ENCODE measurements around the gene ADAMTS17. TPM values are rescaled to one million over a fixed set of nuclear protein-coding genes. Genes with fewer than 3 reads are reported as not detected.
"Not testable (repeated sequence)": the region's sequence is repeated elsewhere in the genome, so short reads cannot be mapped to it uniquely, and the experiment has no call there.

ADAMTS17 gene
- polyA plus RNA-seq, 12 donors = 1.6 to 17.4 (median 5.6) TPM; not detected in 1

DNA sequence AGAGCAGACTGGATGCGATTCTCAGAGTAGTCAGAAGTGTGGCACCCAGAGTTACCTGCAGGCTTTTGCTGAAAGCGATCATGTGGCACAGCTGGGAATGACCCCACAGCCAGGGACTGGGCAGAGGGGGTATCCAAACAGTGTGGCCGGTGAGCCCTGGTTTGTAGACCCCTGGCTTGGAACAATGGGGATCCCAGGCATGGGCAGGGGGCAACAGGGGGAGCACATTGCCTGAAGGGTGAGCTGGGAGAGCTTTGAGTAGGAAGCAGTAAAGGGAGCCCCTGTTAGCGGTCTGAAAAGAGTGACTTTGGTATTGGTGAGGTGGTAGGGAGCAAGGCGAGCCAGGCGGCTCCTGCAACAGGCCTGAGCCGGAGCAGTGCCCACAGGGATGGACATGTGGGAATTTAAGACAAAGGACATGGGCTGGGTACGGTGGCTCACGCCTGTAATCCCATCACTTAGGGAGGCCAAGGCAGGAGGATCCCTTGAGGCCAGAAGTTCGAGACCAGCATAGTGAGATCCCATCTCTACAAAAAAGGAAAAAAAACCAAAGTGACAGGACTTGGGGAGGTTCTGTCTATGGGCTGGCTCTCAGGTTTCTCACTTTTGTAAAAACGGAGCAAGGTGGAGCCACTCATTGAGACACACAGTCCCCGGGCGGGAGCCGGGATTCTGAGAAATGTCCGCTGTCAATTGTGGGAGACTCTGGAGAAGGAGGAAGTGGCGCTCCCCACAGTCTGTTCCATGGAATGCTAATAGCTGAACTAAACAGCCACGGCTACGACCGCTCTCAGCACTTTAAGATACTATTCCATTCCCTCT is 384.7 kb downstream of the ADAMTS17 start:
- DNase-seq = no peak

DNA sequence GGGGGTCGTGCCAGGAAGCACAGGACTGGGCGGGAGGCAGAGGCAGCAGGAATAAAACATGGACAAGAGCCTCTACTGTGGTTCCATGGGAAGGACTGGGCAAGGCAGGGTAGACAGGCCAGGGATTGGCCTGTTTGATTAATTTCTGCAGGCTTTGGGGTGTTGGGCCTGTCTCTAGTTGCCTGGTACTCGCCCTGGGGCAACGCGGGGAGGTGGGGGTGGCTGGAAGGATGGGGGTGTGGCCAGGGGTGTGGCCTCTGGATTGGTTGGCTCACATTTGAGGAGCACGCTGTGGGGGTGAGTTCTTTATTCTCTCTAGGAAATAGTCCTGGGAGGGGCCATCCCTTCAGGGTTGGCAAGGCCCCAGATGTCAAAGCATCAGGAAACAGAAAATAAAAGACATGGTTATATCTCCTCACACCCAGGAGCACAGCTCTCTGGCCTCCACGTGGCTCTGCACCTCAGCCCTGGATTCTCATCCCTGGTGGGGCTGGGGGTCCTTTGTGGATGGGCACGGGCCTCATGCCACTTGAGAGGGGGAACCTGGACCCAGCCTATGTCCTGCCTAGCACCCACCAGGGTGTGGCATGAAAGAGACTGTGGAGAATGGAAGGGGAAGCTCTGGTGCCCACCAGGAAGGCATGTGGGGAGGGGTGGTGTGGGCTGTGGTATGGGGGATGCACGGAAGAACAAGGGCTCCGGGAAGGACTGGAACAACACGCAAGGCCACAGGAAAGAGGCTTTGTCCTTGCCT is 385.6 kb downstream of the ADAMTS17 start:
- no peak for DNase-seq

DNA sequence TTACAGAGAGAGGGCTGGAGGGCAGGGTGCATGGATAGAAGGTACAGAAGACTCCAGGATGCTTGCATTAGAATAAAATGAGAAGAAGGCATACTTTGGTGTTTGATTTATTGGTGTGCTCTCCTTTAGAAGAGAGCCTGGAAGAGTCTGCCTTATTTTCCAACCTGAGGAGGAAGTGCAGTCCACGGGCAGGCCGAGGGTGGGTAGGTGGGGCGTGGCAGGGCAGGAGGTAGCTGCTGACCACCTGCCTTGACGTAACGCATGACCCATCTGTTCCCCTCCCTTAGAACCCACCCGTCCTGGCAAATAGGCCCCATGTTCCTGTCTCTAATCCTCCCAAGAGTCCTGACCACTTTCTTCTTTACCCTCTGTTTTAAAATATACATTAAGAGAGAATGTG is 386.2 kb downstream of the ADAMTS17 start:
- DNase-seq = no peak

DNA sequence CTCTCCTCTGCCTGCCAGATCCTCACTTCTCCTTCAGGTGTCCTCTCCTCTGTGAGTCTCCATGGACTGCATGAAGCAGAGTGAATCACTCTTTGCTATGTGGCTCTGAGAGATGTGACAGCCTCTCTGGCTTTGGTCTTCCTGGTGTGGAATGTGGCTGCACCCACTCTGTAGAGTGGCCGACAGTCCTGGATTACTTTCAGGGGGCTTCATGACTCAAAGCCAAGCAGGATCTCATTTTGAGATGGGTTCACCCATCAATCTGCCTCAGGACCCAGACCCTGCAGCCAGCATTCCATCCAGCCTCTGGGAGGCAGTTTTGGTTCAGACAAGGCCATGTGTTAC is 386.6 kb downstream of the ADAMTS17 start:
- no peak for DNase-seq

DNA sequence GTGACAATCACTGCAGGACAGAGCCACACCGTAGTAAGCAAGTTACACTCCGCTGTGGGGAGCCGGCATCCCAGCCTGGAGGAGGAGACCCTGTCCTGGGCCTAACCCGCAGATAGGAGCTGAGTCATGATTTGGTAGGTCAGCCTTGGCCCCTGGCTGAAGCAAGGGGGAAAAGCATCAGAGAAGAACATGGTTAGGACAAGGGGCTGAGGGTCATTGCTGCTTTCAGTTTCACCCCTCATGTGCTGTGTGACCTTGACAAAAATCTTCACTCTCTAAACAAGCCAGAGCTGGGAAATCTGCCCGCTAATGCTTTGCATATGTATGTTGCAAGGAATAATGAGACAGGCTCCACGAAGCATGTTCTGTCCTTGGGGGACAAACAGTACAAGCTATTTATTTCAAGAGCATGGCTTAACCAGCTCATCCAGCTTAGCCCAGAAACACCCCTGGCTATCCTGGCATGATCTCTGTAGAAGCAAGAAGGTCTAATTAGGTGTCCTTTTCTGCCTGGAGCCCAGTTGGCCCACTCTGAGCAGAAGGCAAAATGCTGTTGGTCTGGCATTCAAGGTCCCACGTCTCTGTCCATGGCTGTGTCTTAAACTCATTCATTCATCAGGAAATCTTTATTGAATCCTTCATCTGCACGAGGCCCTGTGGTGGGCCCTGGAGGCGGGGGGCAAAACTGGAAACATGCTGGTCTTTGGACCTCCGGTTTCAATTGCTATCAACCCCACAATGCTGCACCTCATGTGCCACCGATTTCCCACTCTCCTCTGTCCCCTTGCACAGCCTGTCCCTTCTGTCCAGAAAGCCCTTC is 387.2 kb downstream of the ADAMTS17 start:
- peak; percentile 88 for DNase-seq

DNA sequence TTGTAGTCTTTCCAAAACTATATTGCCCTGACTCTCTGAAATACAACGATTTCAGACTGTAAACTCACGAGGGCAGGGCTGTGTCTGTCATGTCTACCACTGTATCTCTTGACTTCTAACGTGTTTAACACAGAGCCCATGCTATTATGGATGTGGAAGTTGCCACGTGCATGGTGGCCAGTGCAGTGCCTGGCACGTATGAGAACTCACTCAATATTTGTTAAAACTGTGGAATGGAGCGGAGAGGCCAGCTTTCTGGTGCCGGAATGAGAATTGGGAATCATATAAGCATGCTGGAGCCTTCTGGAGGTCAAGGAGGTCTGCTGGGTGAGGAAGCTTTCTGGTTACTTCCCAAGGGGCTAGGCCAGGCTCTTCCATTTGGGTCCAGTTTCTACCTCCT is 387.9 kb downstream of the ADAMTS17 start:
- no peak for DNase-seq

DNA sequence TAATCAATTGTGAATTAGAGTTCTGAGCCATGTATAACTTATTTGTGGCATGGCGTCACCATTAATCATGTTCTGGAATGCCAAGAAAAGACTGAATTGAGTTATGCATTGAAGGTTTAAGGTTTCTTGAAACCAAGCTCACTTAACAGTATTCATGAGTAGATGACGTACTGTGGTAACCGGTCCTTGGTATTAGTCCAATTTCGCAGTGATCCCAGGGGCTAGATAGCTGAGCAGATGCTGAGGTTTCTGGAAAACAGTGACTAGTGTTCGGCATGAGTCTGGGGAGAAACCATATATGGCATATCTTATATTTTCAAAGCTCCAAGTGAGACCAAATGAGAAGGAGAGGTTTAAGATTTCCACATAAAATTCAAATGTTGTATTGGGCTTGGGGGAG is 390.3 kb downstream of the ADAMTS17 start:
- peak; percentile 70 for DNase-seq

DNA sequence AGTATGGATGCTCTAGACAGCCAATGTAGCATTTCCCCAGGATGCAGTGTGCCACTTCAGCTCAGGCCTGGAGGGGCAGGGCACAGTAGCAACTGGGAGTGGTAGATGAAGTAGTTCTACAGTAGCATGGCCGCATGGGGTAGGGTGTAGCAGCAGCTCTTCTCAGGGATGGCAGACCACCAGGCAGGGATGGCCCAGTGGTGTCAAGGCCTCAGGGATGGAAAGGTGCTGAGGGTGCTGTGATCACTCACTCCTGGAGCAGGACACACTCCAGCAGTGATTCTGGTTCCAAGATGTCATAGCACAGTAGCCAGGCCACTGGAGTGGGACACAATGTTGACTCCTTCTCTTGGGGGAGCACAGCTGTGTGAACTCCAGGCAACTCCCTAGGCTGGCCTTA is 397.6 kb downstream of the ADAMTS17 start:
- DNase-seq = no peak

DNA sequence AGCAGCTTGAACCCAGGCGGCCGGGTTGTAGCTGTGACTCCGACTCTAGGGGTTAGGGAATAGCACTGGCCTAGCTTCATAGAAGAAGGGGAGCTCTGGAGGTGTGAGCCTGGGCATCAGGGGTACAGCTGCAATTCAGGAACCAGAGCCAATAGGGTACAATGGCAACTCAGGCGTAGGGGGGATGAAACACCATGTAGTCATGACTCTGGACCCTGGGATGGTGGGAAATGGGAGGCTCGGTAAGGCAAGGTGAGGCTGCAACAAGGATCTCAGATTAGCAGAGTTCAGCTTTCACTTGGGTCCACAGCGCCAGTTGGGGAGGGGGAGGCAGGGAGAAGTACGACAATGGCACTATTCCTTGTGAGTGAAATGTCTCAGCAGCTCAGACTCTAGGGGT is 398.3 kb downstream of the ADAMTS17 start:
- DNase-seq = no peak

DNA sequence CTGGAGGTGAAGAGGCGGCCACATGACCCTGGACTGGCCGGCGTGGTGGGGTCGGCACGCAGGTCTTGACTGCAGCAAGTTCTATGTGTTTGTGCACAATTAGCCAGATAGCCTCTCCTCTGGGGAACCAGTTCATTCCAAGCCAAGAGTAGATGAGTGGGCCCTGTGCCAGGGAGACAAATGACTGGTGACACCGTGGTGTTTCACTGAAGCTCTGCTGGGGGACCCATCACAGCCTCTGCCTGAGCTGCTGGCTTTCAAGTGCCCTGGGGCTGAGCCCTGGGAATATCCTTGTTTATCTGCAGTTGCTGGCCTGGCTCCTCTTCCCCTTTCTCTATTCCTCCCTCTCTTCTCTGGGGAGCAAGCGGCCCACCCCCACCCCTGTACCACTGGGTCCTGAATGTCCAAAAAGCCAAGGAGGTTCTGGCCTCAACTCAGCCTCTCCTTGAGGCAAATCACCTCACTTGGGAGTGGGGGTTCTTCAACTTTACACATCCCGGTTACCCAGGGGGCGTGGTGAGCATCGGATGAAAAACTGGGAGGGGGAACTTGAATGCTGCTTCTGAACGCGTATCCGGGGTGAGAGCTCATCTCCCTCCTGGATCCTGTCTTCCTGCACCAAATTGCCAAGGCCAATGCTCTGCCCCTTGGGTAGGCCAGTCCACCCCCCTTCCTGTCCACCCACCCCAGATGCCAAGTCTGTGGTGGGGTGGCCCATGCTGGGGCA is 408.9 kb downstream of the ADAMTS17 start:
- no peak for DNase-seq

DNA sequence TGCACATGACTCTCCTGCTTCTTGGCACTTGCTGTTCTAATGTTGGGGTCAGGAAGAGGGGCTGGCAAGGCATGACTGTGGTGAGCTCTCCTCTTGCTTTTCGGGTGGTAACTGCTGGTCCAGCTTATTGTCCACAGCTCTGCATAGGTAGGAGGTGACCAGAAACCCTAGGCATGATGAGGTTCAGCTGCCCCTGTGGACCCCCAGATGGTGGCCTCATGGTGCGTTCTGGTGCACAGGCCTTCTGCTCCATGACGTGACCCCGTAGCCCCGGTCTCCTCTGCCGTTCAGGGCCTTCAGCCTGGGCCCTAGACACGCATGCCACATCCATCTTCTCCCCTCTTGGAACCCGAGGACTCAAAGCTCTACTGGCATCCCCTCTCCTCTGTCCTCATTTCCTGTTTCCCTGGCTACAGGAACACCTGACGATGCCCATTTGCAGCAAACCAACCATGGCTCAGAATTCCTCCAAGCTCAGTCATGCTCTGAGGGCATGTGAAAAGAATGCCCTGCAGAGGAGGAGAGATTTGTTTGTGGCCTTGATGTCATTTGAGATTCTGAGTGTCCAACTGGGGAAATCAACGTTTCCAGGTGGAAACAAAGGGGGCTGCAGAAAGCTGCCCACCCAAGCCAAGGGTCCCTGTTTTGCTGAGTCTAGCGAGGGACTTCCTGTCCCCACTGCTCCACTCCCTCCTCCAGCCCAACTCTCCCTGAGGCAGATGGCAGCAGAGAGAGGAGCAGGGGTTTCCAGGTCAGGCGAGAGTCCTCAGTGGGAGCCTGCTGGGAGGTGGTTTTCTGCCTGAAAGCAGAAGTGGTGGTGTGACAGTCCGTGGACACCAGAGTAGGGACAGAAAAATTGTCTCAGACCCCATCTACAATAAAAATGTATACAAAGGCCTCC is 409.8 kb downstream of the ADAMTS17 start:
- no peak for DNase-seq

DNA sequence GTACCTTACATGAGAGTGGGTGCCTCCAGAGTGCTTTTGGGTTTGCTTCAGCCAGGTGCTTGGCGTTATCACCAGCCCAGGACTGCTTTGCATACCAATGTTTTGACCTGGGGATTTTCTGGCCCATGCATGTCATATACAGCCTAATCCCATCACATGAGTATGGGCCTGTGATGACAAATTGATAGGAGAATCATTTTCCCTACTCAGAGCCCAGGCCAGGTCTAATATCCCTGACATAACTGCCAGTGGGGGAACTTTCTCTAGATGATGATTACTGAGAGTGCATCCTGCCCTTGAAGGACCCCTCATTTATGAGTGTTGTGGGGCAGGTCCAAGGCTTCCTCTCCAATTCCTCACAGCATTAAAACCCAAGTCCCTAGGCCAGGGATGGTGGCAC is 411.1 kb downstream of the ADAMTS17 start:
- no peak for DNase-seq

DNA sequence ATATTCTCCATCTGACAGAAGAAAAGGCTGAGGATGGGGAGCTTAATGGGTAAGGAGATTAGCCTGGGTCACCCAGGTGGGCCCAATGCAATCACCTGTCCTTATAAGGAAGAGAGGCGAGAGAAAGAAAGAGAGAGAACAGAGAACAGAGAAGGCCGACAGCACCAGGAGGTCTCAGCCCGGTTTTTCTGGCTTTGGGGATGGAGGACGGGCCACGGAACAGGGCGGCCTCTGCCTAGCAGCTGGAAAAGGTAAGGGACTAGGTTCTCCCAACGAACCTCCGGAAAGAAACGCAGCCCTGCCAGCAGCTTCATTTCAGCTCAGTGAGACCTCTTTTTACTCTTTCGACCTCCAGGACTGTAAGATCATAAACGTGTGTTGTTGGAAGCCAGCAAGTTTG is 412.5 kb downstream of the ADAMTS17 start:
- DNase-seq = no peak

DNA sequence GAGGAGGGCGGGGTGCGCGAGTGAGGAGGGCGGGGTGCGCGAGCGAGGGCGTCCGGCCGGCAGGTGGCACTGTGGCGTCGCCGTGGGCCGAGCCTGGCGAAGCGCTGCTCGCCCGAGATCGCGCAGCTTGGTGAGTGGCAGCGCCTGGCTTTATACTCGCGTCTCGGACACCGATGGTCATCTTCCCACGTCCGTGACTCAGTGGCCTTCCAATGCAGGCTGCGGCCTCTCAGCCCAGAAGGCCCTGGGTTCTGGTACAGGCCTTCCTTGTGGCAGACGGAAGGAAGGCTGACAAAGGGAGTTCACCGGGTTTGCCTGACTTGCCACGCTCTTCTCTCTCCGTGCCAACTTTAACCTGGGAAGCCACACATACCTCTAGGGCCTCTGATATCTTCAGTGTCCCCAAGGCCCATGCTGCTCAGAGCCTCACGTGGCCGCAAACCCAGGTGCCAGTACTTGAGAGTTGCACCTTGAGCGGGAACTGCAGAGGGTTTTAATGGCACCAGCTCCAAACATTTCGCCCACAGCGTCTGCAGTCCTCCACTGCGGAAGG is 413.3 kb downstream of the ADAMTS17 start:
- DNase-seq = peak; percentile 87

DNA sequence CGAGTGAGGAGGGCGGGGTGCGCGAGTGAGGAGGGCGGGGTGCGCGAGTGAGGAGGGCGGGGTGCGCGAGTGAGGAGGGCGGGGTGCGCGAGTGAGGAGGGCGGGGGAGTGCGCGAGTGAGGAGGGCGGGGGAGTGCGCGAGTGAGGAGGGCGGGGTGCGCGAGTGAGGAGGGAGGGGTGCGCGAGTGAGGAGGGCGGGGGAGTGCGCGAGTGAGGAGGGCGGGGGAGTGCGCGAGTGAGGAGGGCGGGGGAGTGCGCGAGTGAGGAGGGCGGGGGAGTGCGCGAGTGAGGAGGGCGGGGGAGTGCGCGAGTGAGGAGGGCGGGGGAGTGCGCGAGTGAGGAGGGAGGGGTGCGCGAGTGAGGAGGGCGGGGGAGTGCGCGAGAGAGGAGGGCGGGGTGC is 415.2 kb downstream of the ADAMTS17 start:
- not testable (repeated sequence) for DNase-seq

DNA sequence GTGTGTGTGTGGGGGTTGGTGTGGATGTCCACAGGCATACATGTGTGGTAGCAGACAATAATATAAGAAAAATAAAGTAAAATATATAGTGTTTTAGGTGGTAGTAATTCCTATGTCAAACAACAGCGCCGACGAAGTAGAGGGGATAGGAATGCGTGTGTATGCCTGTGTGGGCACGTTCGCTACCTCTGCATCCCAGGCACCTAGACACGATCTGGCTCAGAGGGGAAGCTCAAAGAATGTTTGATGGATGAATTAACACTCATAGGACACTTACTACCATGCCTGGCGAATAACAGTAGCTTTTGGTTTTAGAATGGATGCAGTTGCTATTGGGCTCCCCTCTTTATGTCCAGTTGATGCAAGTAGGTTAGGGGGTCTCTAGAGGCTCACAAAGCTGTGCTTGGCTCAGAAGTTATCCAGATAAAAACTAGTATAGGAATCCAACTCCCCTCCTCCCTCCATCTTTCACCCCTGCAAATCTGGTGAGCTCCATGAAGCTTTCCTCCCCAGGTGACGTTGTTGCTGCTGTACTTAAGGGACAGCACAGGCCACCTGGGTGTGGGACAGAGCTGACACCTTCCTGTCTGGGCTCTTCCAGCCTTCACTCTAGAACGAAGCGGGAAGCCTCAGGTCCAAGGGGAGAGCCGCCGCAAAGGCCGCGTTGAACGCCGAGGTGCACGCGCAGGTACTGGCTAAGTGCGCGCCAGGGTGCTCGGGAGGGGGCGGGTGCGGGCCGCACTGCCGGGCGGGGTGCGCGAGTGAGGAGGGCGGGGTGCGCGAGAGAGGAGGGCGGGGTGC is 415.9 kb downstream of the ADAMTS17 start:
- peak; percentile 36 for DNase-seq

DNA sequence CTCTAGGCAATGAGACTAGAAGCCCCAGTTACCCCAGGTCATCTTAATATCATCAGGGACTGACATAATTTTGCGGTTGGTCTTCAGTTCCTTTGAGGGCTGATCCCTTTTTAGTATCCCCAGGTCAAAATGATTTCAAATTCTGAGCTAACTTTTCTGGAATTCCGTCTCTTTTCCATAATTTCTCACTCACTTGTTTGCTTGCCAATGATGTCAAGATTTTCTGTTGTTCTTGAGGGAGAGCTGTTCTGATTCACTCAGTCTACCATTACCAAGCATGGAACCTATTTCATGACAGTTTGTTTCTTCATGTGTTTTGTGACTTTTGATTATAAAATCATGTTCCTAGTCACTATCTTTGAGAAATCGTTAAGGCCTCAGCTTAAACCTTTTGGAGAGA is 418.1 kb downstream of the ADAMTS17 start:
- DNase-seq = peak; percentile 23
